EH (cell line): ENCODE data around the gene STEAP2.

Experiments used
- DNase-seq: peaks from one replicate; pipeline ENCODE4 v3.0.0-alpha.2; 2015; ENCODE audit warnings: low read depth

STEAP2 gene

DNA sequence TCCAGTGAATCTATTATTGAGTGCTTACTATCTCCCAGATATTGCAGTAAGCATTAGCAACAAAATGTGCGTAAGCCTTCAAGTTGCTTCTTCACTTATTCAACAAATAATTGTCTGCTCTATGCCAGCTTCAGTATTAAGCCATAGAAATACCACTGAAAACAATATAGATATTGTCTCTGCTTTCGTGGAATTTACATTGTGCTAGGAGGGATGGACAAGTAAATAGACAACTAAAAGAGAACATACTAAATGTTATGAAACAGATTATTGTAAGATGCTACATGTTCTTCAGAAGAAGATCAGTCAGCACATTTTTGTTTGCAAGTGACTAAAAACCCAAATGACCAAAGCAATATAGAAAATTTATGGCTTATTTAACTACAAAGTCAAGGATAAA is 60.7 kb downstream of the STEAP2 start:
- DNase-seq, result no peak

DNA sequence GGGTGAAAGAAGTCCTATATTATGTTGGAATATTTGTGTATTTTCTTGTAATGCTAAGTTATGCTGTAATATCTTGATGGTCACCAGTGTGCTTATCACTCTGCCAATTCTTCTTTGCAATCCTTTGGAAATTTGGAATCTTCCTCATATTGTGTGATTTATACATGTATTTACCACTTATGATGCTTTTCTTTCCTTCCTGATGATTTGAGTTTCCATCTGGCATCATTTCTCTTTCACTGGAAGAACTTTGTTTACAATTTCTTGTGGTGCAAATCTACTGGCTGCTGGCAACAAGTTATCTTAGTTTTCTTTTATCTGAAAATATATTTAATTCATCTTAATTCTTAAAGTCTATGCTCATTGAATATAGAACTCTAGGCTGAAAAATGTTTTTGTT is 62.6 kb downstream of the STEAP2 start:
- DNase-seq, result no peak

DNA sequence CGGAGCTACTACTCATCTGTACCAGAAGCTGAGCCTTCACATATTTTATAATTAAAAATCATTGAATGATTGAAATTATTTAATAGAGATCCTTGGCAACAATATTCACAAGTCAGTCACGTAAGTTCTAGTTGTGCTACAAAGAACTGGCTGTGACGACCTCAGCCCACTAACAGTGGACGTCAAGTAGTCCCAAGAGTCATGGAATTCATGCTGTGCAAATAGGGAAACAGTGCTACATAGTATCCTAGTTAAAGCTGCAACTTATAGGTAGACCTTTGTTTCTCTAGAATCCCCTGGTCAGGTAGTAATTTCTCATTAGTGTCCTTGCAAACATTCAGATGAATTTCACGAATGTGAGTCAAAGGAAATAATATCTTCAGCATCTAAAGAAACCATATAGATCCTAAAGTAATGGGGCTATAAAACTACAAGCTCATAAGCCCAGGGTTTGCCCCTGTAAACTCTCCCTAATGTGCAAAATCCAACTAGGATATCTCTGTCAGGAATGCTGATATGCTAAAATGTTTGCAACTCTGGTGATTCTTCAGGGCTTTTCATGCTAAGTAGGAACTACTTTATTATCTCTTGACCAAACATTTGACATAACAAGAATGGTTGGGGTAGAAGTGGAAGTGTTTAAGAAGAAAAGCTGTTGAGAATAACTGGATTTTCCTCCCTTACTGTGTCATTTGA is 64.6 kb downstream of the STEAP2 start:
- DNase-seq, result no peak
